Measurements from ENCODE around the gene SYT13. TPM values are rescaled to one million over a fixed set of nuclear protein-coding genes. Genes with fewer than 3 reads are reported as not detected.

Gene SYT13
- total RNA-seq, 4 donors from 2014 or later, result 0.21 to 0.44 TPM; not detected in 2

DNA sequence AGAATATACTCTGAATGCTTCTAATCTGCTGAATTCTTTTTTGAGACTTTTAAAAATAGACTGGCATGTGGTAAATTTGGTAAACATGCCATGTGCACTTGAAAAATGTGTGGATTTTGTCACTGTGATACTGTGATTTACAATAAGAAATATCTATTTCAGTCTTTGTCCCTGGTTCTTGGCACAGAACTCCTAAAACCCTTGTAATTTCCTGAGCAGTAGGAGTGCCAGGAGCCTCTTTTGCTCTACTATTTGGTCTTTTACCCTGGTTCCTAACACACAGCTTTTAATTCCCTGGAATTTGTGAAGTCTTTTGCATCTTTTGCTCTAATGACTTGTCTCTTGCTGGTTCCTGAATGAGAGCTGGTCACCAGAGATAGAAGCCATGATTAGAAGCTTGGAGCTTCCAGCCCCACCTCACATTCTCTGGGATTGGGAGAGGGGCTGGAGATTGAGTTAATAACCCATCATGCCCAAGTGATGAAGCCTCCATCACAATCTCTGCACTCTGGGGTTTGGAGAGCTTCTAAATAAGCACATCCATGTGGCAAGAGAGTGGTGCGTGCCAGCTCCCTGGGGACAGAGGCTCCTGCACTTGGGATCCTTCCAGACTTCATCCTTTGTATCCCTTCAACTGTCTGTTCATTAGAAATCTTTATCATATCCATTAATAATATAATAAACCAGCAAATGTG, 27.2 kb upstream of the SYT13 start:
- DNase-seq (ENCODE audit: low spot score in 2 of 2), result no peak
- Histone ChIP-seq H3K36me3 (no peaks in the 10 kb centered on the region), H3K4me1 (no peaks in the 10 kb centered on the region), H3K27ac (no peak overlapping the region), H3K27me3 (peaks cover 0 to 15% of the 10 kb centered on the region in 2 donors), H3K9me3 (no peaks in the 10 kb centered on the region), H3K4me3 (no peak overlapping the region)
- 56 to 94% methylated on average over 1 of the region's 1 CpG for WGBS, 2 donors
- TF ChIP-seq POLR2A (IDR thresholded peaks at IDR 0.05), result no peak

DNA sequence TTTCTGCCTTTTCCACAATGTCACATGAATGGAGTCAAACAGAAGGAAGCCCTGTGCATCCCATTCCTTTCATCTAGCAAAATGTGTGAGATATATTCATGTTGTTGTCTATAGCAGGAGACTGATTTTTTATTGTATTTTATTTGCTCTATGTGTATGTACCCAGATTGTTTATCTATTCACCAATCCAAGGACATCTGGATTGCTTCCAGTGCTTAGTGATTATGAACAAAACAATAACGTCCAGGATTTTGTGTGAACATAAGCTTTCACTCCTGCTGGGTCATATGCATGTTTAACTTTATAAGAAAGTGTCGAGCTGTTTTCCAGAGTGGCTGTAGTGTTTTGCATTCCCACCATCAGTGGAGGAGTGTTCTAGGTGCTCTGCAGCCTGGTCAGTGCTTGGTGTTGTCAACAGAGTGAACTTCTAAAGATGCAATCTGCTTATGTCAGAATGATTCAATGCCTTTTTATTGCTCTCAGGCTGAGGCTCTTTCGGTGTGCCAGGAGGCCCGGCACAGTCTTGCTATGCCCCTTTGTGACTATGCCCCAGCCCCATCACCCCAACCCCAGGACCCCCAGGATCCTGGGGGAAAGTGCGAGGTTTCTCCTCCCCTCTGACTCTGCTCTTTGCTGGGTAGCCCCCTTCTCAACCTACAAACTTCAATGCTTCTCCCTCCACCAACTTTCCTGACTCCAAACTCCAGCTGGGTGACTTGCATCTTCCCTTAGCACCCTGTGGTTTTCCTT, 19.9 kb upstream of the SYT13 start:
- no peaks in the 10 kb centered on the region for H3K36me3 ChIP-seq
- no peaks in the 10 kb centered on the region for H3K4me1 ChIP-seq
- TF ChIP-seq POLR2A (IDR thresholded peaks at IDR 0.05), result no peak
- no peak for TF ChIP-seq CTCF (IDR thresholded peaks at IDR 0.05)
- no peak for TF ChIP-seq EP300 (IDR thresholded peaks at IDR 0.05)
- DNase-seq (ENCODE audit: low spot score in 2 of 2), result no peak
- no peak overlapping the region for H3K4me3 ChIP-seq
- no peaks in the 10 kb centered on the region for H3K9me3 ChIP-seq
- WGBS, 2 donors, result 43 to 52% methylated on average over 5 of the region's 5 CpGs
- H3K27ac ChIP-seq, result no peak overlapping the region
- peaks cover 0 to 3% of the 10 kb centered on the region in 2 donors for H3K27me3 ChIP-seq

DNA sequence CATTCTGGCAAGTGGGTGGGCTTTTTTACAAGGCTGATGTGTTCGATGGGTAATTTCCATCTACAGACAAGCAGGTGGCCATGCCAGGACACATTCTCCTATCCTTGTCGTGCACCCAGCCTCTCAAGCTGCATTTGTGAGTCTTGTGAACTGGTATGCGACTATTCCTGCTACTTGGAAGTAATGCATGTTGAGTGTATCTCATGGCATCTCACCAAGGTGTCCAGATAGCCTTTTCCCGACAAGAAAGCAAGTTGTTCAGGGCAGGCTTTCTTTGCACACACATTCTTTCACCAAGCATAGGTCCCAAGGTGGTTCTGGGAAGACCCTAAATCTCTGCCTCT, 18.8 kb upstream of the SYT13 start:
- Histone ChIP-seq H3K9me3 (no peaks in the 10 kb centered on the region), H3K4me3 (no peak overlapping the region), H3K27me3 (peaks cover 0 to 3% of the 10 kb centered on the region in 2 donors), H3K27ac (no peak overlapping the region), H3K4me1 (no peaks in the 10 kb centered on the region), H3K36me3 (no peaks in the 10 kb centered on the region)
- DNase-seq (ENCODE audit: low spot score in 2 of 2), result no peak
- WGBS, 2 donors, result 83 to 86% methylated on average over 4 of the region's 4 CpGs
- TF ChIP-seq POLR2A (IDR thresholded peaks at IDR 0.05) (no peak), CTCF (IDR thresholded peaks at IDR 0.05) (no peak), EP300 (IDR thresholded peaks at IDR 0.05) (no peak)

DNA sequence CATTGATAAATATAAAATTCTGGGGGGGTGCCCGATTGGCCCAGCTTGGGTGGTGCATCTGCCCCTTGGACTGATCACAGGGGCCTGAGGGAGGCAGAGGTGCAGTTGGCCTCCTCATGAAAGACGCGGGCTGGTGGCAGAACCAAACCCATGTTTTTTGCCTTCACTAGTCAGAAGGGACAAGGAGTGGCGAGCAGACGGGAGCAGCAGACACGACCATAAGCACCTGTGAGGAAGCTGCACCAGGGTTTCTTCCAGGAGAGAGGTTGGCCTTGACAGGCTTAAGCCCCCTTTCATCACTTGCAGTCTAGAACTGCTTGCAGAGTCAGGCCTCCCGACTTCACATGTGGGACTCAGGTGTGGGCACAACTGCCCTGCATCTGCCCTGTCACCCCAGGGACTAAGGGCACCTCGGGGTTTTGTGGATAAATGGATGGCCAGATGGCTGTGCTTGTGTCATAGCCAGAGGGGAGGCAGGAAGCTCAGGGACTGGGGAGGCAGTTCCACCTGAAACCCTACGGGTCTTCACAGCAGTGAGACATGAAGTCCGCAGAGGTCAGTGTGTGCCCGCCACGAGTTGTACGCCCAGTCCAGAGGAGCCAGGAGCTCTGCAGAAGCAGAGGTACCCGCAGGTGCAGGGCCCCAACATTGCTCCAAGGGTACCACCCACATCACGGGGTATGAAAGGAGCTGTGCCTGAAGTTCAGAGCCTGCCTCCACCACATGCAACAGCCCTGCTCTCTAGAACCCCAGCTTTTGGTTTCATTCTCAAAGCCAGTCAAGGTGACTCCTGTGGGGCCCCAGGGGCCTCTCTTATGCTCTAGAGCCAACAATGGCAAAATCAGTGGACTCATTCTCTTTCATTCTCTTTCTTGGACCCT, 18.2 kb upstream of the SYT13 start:
- Histone ChIP-seq H3K4me3 (no peak overlapping the region), H3K9me3 (no peaks in the 10 kb centered on the region), H3K4me1 (no peaks in the 10 kb centered on the region), H3K36me3 (no peaks in the 10 kb centered on the region), H3K27me3 (peaks cover 0 to 3% of the 10 kb centered on the region in 2 donors), H3K27ac (no peak overlapping the region)
- DNase-seq (ENCODE audit: low spot score in 2 of 2), result no peak
- WGBS, 2 donors, result 87 to 88% methylated on average over 11 to 15 of the region's 15 CpGs
- TF ChIP-seq EP300 (IDR thresholded peaks at IDR 0.05) (no peak), CTCF (IDR thresholded peaks at IDR 0.05) (no peak), POLR2A (IDR thresholded peaks at IDR 0.05) (no peak)

DNA sequence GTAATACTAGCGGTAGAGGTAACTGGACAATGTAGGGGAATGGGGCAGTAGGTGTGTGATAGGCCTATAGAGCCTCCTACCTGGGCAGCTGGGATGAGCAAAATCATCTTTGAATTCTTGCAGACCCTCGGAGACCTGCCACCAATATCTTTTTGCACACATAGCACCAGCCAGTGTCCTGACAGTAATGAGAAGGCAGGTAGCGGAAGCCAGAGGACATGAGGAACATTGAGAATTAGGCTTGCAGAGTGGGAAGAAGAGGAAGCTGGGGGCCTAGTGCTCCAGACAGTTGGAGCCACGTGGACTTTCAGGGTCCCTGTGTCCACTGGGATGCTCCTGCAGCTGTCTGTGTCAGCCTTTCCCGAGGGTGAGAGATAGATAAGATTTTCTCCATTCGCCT, 17.2 kb upstream of the SYT13 start:
- Histone ChIP-seq H3K9me3 (no peaks in the 10 kb centered on the region), H3K4me3 (no peak overlapping the region), H3K36me3 (no peaks in the 10 kb centered on the region), H3K27ac (no peak overlapping the region), H3K4me1 (no peaks in the 10 kb centered on the region), H3K27me3 (peaks cover 0 to 4% of the 10 kb centered on the region in 2 donors)
- WGBS, 2 donors, result 80 to 81% methylated on average over 6 of the region's 6 CpGs
- DNase-seq (ENCODE audit: low spot score in 2 of 2), result no peak
- TF ChIP-seq CTCF (IDR thresholded peaks at IDR 0.05), result no peak
- no peak for TF ChIP-seq POLR2A (IDR thresholded peaks at IDR 0.05)
- TF ChIP-seq EP300 (IDR thresholded peaks at IDR 0.05), result no peak

Data from tibial nerve (tissue), 4 donors.